GM21528 (cell line): ENCODE measurements around the gene SDK1.

ENCODE experiments used
- ATAC-seq: cut with Tn5 transposase; IDR thresholded peaks from one replicate; pipeline ENCODE4 v1.9.1; 2021; ENCODE audit warnings: mild to moderate bottlenecking, moderate library complexity; ENCODE audit not compliant: unreplicated experiment, low FRiP score

SDK1 gene

DNA sequence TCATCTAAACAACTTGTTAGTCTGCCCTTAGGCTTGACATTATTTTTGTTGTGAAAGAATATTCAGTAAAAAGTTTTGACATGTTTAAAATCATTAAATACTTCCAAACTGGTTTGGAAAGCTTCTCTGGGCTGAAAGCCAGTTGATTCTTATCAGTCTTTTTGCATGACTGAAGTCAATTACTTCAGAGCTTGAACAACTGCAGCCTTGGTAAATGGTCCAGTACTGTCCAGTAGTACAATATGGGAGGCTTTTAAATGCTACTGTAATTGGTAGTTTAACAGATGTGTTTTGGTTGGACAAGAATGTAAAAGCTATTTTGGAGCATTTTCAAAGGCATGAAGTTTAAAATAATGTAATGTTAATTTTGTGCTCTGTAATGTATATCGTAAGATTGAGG lies 103.4 kb downstream of the SDK1 start:
- ATAC-seq: no peak

DNA sequence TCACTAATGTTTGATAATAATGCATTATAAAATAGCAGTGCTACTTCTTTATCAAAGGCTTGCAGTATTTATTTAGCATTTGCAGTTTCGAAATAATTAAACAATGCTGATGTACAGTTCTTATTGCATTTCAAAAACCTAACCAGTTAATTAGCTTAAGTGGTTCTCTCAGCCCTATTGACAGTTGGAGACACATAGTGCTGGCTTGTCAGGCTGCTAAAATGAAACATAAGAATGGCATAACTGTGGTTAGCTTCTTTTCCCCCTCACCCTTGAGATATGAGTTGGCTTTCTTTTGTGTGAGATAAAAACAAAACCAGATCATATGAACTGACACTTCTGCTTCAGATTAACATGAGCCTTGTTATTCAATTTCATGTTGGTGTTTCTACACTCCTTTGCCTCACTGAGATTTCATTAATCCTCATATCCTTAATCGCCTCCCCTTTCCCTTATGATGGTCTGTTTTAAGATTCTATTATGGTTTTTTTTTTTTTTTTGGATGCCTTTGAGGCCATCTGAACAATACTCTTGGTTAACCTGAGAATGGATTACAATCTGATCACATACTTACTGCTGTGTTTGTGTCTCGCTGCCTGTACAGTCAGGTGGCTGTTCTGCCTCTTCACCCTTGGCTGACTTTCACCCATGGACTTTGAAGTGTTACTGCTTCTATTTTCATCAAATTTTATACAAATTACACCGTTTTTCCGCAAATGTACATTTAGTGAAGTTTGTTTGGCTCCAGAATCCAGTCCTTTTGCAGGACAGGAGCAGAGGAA lies 108.0 kb downstream of the SDK1 start:
- ATAC-seq: no peak

DNA sequence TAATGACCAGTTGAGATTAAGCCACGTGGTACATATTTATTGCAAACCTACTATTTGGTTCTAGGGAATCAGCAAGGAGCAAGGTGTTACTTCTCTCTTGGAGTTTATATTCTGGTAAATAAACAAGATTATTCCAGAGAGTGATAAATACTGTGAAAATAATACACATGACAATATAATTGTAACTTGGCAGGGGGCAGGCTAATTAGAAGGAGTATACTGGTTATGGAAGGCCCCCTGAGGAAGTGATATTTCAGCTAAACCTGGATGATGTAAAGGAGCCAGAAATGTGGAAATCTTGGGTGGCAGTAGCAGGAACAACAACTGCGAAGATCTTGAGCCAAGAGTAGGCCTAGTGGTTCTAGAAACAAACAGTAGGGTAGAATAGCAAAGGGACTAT lies 111.8 kb downstream of the SDK1 start:
- ATAC-seq: no peak

DNA sequence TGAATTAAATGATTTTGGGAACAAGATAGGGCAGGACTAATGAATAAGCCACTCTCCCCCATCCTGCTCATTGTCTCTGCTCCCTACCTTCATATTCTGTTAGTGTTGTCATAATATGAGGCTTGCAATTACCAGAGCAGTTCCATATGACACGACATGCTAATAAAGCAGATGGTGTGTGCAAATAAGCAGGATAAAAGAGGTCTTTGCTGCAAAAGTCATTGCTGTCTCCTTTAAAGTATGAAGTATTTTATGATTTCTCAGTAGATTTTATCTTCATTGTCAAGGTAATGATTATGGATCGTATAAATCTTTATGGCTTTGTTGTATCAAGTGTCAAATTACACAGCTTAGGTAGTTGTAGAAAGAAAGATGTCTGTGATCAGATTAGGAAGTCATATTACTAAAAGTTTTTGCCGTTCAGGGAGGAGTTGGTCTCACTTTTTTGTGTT lies 114.8 kb downstream of the SDK1 start:
- no peak for ATAC-seq

DNA sequence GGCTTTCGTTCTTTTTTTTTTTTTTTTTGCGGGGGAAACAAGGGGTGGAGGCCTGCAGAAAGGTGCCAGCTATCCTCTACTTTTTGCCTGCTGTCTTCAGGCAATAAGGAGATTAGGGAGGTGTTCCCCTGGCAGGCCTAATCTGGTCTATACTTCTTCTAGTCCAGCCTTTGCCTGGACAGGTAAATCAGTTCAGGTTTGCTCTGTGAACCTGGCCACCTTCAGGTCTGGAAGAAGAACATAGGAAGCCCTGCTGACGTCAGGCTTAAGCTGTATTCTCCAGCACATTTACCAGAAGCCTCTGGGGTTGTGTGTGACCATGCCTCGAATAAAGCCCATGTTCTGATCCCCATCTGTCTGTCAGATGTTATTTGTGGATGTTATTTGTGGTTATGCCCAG lies 115.4 kb downstream of the SDK1 start:
- no peak for ATAC-seq

DNA sequence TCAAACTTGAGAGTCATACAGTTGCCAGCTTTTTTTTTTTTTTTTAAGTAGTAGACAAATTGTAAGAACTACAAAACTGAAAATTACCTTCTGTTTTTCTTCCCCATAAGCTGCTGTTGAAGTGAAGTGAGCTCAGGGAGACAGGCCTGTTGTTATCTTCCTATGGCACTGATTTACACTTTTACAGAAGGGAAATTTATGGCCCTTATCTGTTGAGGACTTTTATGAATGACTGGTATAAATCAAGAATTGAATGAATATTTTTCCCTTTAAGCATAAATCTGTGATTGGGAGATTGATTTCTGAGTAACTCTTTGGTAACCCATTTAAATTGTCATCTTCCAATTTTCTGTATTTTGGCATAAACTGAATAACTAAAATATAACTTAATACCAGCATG lies 124.0 kb downstream of the SDK1 start:
- ATAC-seq: no peak

DNA sequence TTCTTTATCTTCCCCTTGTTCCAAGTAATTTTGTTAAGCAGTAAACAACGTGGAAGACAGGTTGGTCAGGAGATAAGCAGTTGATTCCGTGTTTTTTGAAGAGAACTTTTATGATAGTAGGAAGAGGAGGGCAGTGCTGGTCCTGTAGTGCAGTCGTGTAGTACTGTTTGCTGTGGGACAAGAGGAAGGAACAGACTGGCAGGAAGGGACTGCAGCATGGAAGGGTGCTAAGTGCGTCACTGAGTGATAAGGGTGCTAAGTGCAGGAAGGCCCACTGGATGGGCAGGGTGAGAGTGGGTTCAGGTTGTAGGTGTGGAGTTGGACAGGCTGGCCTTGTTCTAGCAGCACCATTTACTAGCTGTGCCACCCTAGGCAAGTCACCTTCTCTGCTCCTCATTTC lies 125.0 kb downstream of the SDK1 start:
- no peak for ATAC-seq

DNA sequence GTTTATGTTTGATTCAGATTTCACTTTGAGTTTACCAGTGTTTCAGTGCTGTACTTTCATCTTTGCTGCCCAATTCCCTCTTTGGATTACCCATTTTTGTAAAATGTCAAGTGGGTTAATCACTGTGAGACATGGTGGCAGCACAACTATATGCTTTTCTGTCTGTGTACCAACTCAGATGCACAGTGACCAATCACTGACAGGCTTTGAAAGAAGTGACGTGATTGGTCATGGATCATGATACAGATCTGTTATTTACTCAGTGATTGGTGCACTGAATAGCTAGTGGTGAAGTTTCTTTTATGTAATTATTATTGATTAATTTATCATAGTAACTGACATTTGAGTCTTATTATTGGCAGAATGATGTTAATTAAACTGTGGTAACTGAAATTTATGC lies 126.9 kb downstream of the SDK1 start:
- ATAC-seq: no peak

DNA sequence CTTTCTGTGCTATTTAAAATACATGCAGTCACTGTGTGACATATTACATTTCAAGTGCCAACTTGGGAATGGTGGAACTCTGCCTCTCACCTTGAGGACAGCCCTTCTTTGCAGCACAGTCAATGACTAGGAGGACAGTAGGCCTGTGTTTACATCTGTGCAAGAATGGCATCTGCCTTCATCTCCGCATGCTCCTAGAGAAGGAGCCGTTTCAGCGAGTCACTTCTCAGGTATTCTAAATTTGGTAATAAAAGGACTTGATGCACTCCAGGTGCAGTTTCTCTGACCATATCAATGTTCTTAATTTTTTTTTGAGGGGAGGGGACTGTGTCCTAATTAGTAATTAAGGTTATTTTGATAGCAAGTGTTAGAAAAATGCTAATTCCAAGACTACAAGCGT lies 128.9 kb downstream of the SDK1 start:
- ATAC-seq: no peak

DNA sequence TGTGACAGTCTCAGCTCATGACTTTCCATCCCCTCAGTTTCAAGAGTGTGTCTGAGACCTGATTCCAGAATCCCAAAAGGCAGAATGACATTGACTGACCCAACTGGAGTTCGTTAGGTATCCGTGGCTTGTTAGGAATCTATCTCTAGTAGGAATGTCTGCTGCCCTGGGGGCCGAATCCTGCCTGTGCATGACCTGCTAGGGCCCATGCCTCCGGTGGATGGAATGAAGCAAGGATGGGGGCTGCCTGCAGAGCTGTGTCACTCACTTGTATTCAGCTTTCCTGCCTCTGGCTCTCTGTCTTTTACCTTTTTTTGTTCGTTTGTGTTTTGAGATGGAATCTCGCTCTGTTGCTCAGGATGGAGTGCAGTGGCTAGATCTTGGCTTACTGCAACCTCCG lies 129.5 kb downstream of the SDK1 start:
- no peak for ATAC-seq

DNA sequence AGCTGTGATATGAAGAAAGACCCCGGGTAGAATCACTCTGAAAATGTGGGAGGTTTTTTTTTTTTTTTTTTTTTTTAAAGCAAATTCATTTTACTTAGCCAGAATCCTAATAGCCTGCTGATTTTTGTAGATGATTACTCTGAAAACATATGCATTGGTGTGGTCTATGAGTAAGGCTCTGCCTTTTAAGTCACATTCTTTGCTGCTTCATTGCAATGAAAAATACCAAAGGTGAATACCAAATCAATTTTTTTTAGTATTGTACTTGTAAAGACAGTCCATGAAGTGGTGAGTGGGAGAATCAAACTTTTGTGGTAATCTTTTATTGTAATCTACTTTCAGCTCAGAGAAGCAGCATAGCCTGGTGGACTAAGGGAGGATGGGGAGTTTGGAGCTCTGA lies 130.3 kb downstream of the SDK1 start:
- no peak for ATAC-seq

DNA sequence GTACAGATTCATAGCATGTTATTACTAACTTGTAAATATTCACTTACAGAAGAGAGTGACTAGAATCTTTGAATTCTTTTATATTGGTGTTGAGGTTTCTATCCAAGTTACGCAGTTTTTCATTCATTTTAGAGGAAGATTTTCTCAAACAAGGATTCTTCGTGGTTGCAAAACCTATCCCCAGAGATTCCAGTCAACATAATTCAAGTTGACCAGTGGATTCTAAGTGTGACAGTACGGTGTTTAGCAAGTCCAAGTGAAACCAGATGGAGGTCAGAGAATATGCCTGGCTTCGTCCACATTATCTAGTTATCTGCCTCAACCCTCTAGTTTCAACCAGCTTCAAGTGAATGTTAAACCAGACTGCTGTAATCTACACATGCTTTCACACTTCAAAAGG lies 131.9 kb downstream of the SDK1 start:
- no peak for ATAC-seq

DNA sequence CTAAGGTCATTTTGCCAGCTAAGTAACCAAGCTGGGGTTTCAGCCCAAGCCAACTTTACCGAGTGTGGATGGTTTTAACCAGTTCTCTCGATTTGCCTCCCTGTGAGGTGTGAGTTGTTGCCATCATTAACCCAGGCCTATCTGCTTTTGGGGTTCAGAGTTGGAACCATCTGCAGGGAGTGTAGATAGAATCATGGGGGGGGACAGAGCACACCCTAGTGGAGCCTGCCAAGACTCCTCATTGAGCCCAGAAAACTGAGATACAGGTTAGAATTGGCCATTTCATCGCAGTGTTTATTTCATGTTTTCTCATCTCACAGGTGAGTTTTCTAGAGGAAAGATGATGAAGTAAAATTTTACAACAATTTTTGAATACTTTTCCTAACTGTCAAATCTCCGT lies 133.6 kb downstream of the SDK1 start:
- ATAC-seq: no peak

DNA sequence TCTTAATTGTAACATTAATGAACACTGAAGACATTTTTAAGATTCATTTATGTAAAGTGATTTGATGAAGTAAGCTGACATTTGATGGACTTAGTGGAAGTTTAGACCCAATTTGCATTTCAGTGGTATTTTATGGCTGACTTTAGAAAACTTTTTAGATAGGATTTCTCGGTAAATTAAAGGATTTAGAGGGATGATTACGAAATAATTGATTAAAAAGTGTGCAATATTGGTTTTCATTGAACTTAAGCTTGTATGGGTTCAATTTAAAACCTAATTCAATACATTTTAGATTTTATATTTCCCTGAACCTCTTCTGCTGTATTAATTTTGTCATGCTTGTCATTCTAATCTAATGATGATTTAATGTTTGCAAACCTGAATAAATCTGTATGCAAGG lies 135.1 kb downstream of the SDK1 start:
- ATAC-seq: no peak

DNA sequence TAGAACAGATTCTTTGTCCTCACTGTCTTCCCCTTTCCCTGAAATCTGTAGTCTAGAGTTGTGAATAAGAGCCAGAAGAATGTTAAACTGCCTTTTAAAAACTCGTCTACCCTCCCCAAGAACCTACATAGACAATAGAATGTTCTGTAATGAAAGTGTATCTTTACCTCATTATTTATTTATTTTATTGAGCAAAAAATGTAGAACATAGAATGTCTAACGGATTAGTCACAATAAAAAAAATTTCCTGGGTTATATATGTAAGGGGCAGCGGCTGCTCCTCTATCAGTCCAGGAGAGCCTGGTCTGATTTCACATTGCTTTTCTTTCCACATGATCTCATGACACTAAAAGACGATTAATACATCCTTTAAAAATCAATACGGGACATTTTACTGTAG lies 135.7 kb downstream of the SDK1 start:
- no peak for ATAC-seq

DNA sequence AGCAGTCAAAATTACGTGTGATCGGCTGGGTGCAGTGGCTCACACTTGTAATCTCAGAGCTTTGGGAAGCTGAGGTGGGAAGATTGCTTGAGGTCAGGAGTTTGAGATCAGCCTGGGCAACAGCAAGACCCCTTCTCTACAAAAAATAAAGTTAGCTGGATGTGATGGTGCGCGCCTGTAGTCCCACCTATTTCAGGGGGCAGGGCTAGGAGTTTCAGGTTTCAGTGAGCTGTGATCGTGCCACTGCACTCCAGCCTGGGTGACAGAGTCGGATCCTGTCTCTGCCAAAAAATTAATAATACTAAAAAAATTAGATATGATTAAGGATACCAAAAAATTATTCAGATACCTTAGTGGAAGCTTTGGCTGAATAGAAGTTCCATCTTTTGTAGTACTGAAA lies 136.4 kb downstream of the SDK1 start:
- ATAC-seq: no peak

DNA sequence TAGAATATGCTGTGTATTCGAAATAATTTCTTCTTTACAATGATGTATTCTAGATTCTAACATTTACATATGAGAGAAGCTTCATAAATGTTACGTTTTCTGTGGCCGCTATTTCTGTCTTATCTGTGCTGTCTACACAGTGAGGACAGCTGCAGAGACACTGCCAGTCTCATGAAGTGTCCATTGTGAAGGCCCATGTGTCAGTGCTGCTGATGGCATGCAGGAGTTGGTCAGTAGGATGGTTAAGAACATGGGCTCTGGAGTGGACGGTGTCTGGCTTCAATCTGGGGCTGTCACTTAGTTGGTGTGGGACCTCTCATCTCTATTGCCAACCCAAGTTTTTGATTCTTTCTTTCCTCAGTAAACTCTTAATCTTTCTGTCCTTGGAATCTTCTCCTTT lies 137.3 kb downstream of the SDK1 start:
- no peak for ATAC-seq

DNA sequence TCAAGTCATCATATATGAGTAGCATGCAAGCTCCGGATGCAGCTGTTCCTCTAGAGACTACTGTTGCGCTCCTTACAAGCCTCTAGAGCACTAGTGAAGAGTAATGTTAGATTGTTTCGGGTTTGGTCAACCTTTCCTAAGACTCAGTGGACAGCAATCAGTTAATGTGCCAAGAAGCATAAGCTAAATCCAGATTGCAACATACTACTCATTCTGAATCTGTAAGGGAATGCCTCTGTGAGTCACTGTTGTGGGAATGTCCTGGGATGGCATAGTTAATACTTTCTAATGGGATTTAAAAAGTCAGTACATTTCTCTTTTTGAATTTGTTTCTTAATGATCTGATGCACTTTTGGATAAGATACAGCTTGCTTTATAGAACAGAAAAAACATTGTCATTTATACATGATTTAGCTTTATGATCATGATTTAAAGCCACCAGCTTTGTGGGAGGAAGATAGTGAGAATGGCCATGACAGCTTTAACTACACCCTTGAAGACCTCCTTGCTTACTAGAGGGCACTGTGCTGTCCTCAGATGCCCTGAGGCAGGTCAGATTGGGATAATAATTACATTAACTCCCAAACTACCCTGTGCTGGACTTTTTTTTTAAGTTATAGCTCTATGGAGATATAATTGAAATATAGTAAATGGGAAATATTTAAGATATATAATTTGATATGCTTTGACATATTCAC lies 138.4 kb downstream of the SDK1 start:
- no peak for ATAC-seq

DNA sequence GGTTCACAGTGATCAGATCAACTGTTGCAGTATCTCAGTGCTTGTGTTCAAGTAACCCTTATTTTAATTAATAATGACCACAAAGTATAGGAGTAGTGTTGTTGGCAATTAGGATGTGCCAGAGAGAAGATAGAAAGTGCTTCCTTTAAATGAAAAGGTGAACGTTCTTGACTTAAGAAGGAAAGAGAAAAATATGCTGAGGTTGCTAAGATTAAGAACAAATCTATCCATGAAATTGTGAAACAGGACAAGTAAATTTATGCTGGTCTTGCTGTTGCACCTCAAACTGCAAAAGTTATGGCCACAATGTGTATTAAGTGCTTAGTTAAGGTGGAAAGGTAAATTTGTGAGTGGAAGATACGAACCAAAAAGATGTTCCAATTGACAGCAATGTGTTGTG lies 139.5 kb downstream of the SDK1 start:
- no peak for ATAC-seq

DNA sequence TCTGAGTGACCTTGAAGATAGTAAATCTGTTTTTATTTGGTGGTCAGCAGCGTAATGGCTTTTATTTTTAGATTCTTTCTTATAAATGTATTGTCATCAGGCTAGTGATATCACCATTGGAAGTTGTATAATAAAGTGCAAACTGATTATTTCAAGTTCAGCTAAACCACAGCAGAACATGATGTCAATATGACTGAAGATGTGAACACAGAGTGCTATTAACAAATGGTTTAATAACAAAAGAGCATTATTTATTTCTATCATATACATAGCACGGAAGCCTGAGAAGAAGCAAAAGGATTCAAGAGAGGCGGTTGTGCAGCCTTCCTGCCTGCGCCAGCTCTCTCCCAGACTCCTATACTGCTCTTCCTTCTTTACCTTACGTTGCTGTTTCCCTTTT lies 142.7 kb downstream of the SDK1 start:
- no peak for ATAC-seq

DNA sequence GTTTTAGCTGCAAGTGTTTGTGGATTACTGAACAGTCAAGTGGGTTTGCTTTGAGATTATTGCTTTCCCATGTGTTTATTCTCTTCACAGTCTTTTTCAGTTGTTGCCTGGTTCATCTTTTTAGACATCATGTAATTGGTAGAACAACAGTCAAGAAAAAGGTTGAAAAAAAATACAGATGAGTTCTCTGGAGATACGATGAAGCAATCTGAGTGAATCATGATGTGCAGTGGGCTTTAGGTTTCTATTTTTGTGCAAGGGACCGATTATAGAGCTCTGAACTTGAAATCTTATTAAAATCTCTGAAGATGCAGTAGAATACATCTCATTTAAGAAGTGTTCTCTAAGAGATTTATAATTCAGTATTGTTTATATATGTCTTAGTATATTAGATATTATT lies 145.7 kb downstream of the SDK1 start:
- ATAC-seq: no peak

DNA sequence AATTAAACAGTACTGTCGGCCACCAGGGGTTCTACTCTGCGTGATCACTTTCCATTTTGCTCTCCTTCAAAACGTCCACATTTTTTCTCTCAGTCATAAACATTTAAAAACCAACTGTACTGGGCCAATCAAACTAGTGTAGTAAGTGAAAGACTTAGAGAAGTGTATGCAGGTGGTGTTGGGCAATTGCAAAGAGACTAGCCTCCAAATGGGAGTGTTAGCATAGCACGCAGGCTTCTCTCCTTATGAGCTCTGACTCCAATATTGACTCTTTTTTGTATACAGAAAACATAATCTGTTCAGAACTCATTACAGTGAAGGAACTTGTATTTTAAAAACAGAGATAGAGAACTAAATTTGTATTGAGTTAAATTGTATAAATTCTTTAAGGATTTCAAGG lies 150.6 kb downstream of the SDK1 start:
- ATAC-seq: no peak
